Iris pigment epithelial cell (primary cell): ENCODE data around the gene DUOX1.
A peak's percentile ranks its signal among the peaks of the same experiment; 100 is the strongest.
"Not testable (repeated sequence)": the region's sequence is repeated elsewhere in the genome, so short reads cannot be mapped to it uniquely, and the experiment has no call there.

Source experiments
- DNase-seq: peaks from one replicate; pipeline ENCODE4 v3.0.0-alpha.2; 2011; ENCODE audit warnings: low read depth

The DUOX1 gene

GRCh38 chr15:45121706-45122417 lies 7.9 kb upstream of the DUOX1 start:
- DNase-seq, result peak; percentile 89

DNA sequence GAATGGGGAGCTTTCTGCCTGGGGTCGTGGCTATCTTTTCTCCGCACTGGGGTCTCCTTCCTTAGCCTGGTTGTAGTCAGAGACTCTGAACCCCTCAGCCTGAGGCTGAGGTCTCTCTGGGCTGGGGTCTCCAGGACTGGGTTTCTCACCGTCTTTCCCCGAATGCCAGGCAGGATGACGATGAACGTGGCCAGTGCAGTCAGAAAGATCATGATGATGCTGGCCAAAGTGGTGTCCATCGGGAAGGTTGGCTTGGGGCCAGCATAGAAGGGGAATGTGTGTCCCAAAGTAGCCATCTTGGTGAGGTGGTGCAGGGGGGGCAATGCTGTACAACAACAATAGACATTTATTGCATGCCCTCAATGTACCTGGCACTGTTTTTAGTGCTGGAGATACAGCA lies 7.1 kb upstream of the DUOX1 start:
- no peak for DNase-seq

- no peak for DNase-seq
Observed at GRCh38 chr15:45123397-45123796, 6.4 kb upstream of the DUOX1 start.

DNA sequence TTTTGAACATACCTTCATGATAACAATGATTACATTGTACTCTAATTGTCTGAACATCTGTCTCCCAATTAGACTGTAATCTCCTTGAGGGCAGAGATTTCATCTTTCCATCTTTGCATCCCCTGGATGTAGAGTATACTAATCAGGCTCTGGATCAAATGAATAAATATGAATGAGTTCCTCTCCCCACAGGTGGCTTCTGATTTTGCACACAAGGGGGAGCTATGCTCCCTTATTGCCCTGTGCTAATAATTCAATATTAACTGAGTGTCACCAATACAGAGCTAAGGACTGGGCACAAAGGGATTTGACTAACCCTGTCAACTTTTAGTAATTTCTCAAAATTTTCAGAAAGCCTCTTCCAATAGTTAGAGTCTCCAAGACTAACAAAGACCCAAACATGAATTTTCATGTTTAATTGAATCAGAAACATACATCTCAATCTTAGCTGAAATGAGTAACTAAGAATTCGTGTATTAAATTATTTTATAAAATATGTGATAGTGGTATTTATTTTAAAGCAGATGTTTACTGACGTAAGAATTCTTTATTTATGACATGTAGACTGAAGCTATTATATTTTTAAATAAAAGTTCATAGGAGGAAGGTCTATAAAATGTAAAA lies 3.1 kb upstream of the DUOX1 start:
- peak; percentile 31 for DNase-seq

DNA sequence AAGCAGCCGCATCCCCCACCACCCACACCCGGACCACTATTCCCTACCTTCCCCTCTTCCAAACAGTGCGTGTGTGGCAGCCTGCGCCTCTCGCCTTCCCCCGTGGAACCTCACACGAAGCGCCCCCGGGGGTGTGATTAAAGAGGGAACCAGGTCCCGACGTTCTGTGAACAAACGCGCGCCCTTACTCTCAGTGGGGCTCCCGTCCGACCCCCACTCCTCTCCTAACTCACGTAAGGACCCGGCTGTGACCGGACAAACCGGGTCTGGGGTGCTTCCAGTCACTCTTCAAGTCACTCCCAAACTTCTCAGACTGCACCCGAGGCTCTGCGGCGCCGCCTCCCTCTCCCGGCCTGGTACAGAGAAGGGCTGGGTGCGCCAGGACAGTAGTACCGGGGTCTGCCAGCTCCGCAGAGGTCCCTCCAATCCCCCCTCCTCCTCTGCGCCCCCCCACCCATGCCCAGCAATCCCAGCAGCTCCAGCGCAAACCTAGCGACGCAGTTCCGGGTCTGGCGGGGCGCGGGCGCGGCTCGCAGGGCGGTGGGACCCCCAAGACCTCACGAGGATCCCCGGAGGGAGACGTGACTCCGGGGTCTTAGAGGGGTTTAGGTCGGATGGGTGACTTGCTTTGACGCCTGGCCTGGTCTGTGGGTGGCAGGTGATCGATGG lies 689 bp upstream of the DUOX1 start:
- DNase-seq, result no peak

GRCh38 chr15:45130291-45131000 lies 652 bp downstream of the DUOX1 start:
- DNase-seq, result no peak

GRCh38 chr15:45131510-45131909 lies 1.7 kb downstream of the DUOX1 start:
- DNase-seq, result no peak

GRCh38 chr15:45132844-45133560 lies 3.2 kb downstream of the DUOX1 start:
- no peak for DNase-seq

- DNase-seq, result no peak
Observed at GRCh38 chr15:45133561-45133920, 3.7 kb downstream of the DUOX1 start.

GRCh38 chr15:45134046-45134445 lies 4.3 kb downstream of the DUOX1 start:
- DNase-seq, result no peak

- DNase-seq, result no peak
Observed at GRCh38 chr15:45134682-45135604, 5.1 kb downstream of the DUOX1 start.

GRCh38 chr15:45135705-45136377 lies 6.0 kb downstream of the DUOX1 start:
- DNase-seq, result not testable (repeated sequence)

- DNase-seq, result no peak
Observed at GRCh38 chr15:45136378-45136764, 6.6 kb downstream of the DUOX1 start.

GRCh38 chr15:45137703-45138102 lies 7.9 kb downstream of the DUOX1 start:
- DNase-seq, result no peak

GRCh38 chr15:45138814-45139765 lies 9.3 kb downstream of the DUOX1 start:
- no peak for DNase-seq

DNA sequence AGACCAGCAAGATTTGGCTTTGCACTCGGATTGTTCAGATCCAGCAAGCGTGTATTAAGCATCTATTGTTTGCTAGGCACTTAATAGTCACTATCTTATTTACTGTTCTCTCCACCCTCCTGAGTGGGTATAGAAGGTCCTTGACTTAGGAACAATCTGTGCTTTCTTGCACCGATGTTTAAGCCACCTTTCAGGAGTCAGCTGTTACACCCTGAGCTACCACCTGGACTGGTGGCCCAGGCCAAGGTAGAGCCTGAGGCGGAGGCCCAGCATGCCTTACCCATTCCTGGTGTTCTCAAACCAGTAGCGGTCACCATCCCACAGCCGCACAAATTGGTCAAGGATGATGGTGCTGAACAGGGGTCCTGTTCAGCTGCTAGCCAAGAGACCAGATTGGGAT lies 10.0 kb downstream of the DUOX1 start:
- no peak for DNase-seq

DNA sequence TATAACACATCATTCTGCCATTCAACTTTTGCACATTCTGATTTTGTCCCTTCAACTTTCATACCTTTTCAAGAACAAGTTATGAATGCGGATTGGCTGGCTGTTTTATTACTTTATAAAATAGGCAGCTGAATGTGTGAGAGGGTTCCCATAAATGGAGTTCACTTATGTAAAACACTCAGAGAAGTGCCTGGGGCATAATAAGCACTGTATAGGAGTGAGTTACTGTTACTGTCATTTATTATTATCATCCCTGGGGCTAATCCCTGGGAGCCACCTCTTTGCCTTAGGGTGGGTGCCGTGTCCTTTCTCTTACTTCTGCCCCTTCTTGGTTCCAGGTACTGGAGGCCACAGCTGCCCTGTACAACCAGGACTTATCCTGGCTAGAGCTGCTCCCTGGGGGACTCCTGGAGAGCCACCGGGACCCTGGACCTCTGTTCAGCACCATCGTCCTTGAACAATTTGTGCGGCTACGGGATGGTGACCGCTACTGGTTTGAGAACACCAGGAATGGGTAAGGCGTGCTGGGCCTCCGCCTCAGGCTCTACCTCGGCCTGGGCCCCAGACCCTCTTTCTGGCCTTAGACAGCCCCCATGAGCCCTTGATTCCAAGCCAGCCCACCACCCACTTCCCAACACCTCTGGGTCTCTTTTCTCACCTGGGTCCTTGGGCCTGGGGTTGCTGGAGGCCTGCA lies 10.9 kb downstream of the DUOX1 start:
- DNase-seq, result no peak

DNA sequence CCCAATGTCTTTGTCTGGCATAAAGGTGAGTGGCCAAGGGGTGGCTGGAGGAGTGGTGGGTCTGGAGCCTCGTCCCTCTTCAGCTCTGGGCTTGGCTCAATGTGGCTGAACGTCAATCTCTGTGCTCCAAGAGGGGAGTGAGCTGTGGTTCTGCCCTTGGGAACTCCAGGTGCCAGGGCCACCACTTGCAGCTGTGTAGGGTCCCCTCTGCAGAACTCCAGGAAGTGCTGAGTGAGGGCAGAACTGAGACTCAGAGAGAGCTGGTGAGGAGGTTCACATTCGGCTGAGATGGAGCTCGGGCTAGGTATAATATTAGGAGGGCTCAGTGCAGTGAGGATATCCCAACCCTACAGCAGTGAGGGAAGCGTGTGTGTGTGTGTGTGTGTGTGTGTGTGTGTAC lies 11.6 kb downstream of the DUOX1 start:
- DNase-seq, result no peak

- no peak for DNase-seq
Observed at GRCh38 chr15:45143056-45143455, 13.3 kb downstream of the DUOX1 start.
